ENCODE results near the gene GJB2.

GJB2 gene

DNA sequence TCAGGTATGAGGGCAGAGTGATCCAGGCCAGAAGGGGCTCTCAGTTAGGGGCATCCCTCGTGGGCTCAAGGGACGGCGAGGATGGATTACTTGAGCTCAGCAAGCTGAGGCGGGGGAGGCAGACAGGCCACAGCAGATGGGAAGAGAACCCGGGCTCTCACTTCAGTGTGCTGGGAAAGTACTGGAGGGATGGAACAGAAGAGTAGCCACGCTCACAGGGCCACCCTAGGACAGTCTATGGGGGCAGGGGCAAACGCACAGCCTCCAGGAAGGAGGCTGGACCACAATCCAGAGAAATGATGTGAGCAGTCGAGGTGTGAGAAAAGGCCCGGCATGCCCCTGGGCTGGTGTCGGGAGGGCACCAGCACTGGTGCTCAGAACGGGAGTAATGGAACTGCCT lies 41.1 kb downstream of the GJB2 start:
- H3K9me3 ChIP-seq (ENCODE audit: insufficient read depth, low read length), result no peaks in the 10 kb centered on the region
- H3K9me2 ChIP-seq (replicated peaks; ENCODE audit: insufficient read depth, low read length), result no peaks in the 10 kb centered on the region
- TF ChIP-seq, protein P1, sequence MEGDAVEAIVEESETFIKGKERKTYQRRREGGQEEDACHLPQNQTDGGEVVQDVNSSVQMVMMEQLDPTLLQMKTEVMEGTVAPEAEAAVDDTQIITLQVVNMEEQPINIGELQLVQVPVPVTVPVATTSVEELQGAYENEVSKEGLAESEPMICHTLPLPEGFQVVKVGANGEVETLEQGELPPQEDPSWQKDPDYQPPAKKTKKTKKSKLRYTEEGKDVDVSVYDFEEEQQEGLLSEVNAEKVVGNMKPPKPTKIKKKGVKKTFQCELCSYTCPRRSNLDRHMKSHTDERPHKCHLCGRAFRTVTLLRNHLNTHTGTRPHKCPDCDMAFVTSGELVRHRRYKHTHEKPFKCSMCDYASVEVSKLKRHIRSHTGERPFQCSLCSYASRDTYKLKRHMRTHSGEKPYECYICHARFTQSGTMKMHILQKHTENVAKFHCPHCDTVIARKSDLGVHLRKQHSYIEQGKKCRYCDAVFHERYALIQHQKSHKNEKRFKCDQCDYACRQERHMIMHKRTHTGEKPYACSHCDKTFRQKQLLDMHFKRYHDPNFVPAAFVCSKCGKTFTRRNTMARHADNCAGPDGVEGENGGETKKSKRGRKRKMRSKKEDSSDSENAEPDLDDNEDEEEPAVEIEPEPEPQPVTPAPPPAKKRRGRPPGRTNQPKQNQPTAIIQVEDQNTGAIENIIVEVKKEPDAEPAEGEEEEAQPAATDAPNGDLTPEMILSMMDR (IDR thresholded peaks at IDR 0.05; ENCODE audit: insufficient read depth, low read length, poor library complexity, severe bottlenecking), result no peak
- TF ChIP-seq EZH2phosphoT487 (conservative IDR thresholded peaks at IDR 0.05; ENCODE audit: low read length), result no peak
- H4K20me1 ChIP-seq (ENCODE audit: low read depth, low read length), result no peaks in the 10 kb centered on the region
- H3K4me2 ChIP-seq (ENCODE audit: low read depth, low read length, poor library complexity, severe bottlenecking), result no peak overlapping the region
- no peaks in the 10 kb centered on the region for H3K79me2 ChIP-seq (ENCODE audit: insufficient read depth, low read length)
- H3K9ac ChIP-seq (ENCODE audit: low read length), result no peak overlapping the region
- no peak overlapping the region for H2AFZ ChIP-seq (ENCODE audit: low read depth, low read length, severe bottlenecking)
- no peak overlapping the region for H3K4me3 ChIP-seq (ENCODE audit: insufficient read depth, low read length, poor library complexity, severe bottlenecking)
- no peaks in the 10 kb centered on the region for H3K36me3 ChIP-seq (ENCODE audit: low read length)
- H3F3A ChIP-seq (ENCODE audit: insufficient read depth), result no peaks in the 10 kb centered on the region
- H3K27me3 ChIP-seq (ENCODE audit: low read length), result no peaks in the 10 kb centered on the region
- H3K27ac ChIP-seq (ENCODE audit: low read depth, low read length), result no peak overlapping the region

DNA sequence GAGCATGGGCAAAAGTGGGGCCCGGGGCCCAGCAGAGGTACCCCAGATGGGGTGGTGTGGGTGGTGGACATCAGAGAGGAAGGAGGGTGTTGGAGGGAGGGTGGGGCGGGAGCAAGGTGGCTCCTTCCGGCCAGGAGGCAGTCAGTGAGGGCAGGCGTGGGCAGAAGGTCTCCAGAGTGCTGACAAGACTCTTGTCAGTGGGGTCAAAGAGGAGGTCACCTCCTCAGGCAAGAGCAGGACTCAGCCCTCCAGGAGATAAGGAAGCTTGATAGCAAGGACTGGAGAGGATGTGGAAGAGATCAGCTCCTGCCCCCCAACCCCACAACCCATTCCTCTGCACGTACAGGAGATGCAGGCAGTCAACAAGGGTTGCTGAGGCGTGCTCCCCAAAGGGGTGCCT lies 41.7 kb downstream of the GJB2 start:
- no peaks in the 10 kb centered on the region for H4K20me1 ChIP-seq (ENCODE audit: low read depth, low read length)
- H3F3A ChIP-seq (ENCODE audit: insufficient read depth), result no peaks in the 10 kb centered on the region
- no peaks in the 10 kb centered on the region for H3K36me3 ChIP-seq (ENCODE audit: low read length)
- no peak overlapping the region for H3K4me2 ChIP-seq (ENCODE audit: low read depth, low read length, poor library complexity, severe bottlenecking)
- no peak for TF ChIP-seq EZH2phosphoT487 (conservative IDR thresholded peaks at IDR 0.05; ENCODE audit: low read length)
- TF ChIP-seq, protein P1 (IDR thresholded peaks at IDR 0.05; ENCODE audit: insufficient read depth, low read length, poor library complexity, severe bottlenecking), result no peak
- H3K9ac ChIP-seq (ENCODE audit: low read length), result no peak overlapping the region
- no peaks in the 10 kb centered on the region for H3K79me2 ChIP-seq (ENCODE audit: insufficient read depth, low read length)
- no peak overlapping the region for H3K4me3 ChIP-seq (ENCODE audit: insufficient read depth, low read length, poor library complexity, severe bottlenecking)
- no peaks in the 10 kb centered on the region for H3K9me3 ChIP-seq (ENCODE audit: insufficient read depth, low read length)
- no peaks in the 10 kb centered on the region for H3K27me3 ChIP-seq (ENCODE audit: low read length)
- H3K27ac ChIP-seq (ENCODE audit: low read depth, low read length), result no peak overlapping the region
- H3K9me2 ChIP-seq (replicated peaks; ENCODE audit: insufficient read depth, low read length), result no peaks in the 10 kb centered on the region
- H2AFZ ChIP-seq (ENCODE audit: low read depth, low read length, severe bottlenecking), result no peak overlapping the region

DNA sequence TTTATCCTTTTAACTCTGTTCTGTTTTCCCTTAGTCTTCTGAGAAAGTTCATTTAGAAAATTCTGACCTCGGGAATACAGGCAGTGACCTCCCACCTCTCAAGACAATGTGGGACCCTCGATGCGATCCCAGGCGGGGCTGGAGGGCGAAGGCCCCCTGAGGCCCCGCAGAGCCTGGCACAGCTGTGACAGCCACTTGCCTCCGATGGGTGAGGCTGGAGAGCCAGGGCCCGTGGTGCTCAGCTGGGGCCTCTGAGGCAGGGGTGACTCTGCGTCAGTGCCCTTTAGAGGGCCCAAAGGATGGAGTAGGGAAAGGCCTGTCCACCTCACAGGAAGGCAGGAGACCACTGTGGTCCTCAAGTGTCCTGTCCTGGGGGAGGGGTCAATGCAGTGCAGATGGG lies 42.2 kb downstream of the GJB2 start:
- H3F3A ChIP-seq (ENCODE audit: insufficient read depth), result no peaks in the 10 kb centered on the region
- H2AFZ ChIP-seq (ENCODE audit: low read depth, low read length, severe bottlenecking), result no peak overlapping the region
- no peaks in the 10 kb centered on the region for H3K27me3 ChIP-seq (ENCODE audit: low read length)
- H3K4me2 ChIP-seq (ENCODE audit: low read depth, low read length, poor library complexity, severe bottlenecking), result no peak overlapping the region
- no peaks in the 10 kb centered on the region for H3K9me2 ChIP-seq (replicated peaks; ENCODE audit: insufficient read depth, low read length)
- H3K27ac ChIP-seq (ENCODE audit: low read depth, low read length), result no peak overlapping the region
- H3K79me2 ChIP-seq (ENCODE audit: insufficient read depth, low read length), result no peaks in the 10 kb centered on the region
- TF ChIP-seq, protein P1 (IDR thresholded peaks at IDR 0.05; ENCODE audit: insufficient read depth, low read length, poor library complexity, severe bottlenecking), result no peak
- no peak for TF ChIP-seq EZH2phosphoT487 (conservative IDR thresholded peaks at IDR 0.05; ENCODE audit: low read length)
- H3K4me3 ChIP-seq (ENCODE audit: insufficient read depth, low read length, poor library complexity, severe bottlenecking), result no peak overlapping the region
- H3K9me3 ChIP-seq (ENCODE audit: insufficient read depth, low read length), result no peaks in the 10 kb centered on the region
- H3K9ac ChIP-seq (ENCODE audit: low read length), result no peak overlapping the region
- no peaks in the 10 kb centered on the region for H3K36me3 ChIP-seq (ENCODE audit: low read length)
- no peaks in the 10 kb centered on the region for H4K20me1 ChIP-seq (ENCODE audit: low read depth, low read length)

All from SU-DHL-6 (cell line).